GM21390 (cell line): ENCODE data around the gene KNDC1.
"Not testable (repeated sequence)": the region's sequence is repeated elsewhere in the genome, so short reads cannot be mapped to it uniquely, and the experiment has no call there.

Source experiments
- ATAC-seq: cut with Tn5 transposase; IDR thresholded peaks from one replicate; pipeline ENCODE4 v1.9.1; 2021; ENCODE audit not compliant: unreplicated experiment

KNDC1 gene

GRCh38 chr10:133218891-133219290 is 58.9 kb downstream of the KNDC1 start:
- no peak for ATAC-seq

DNA sequence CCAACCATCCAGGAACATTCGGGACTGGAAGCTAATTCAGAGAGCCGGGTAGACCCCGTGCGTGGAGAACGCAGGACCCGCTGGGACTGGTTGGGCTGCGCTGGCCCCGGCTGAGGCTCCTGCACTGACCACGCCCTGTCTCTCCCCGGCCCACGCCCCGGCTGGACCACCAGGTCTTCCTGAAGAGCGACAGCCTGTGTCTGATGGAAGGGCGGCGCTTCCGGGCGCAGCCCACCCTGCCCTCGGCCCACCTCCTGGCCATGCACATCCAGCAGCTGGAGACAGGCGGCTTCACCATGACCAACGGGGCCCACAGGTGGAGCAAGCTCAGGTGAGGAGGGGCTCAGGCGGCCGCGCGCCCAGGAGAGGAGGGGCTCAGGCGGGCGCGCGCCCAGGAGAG is 59.8 kb downstream of the KNDC1 start:
- ATAC-seq, result no peak

- ATAC-seq, result no peak
Observed at GRCh38 chr10:133221331-133221730, 61.3 kb downstream of the KNDC1 start.

- ATAC-seq, result not testable (repeated sequence)
Observed at GRCh38 chr10:133221756-133222155, 61.7 kb downstream of the KNDC1 start.

GRCh38 chr10:133224076-133224475 is 64.1 kb downstream of the KNDC1 start:
- ATAC-seq, result no peak

DNA sequence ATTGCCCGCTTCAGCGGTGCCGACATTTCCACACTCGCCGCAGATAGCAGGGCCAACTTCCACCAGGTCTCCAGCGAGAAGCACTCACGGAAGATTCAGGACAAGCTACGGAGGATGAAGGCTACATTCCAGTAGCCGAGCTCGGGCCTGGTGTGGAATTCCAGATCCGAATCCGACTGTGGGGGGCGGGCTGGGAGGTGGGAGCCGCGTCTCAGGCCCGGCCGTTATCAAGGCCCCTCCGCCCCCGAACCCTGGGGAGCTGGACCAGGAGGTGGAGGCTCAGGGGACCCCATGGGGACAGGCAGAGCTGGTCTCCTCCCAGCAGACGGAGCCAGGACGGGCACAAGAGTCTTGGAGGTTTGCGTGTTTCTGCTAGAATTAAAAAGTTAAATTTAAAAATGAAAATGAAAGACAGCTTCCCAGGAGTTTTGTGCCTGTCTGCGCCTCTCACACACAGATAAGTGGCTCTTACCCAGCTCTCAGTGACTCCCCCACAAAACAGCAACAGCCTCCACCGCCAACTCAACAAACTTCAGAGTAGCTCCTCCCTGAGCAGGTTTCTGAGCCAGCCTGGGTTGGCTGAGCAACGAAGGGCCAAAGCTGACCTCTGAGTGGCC is 64.8 kb downstream of the KNDC1 start:
- no peak for ATAC-seq

GRCh38 chr10:133225707-133226191 is 65.7 kb downstream of the KNDC1 start:
- ATAC-seq, result no peak

DNA sequence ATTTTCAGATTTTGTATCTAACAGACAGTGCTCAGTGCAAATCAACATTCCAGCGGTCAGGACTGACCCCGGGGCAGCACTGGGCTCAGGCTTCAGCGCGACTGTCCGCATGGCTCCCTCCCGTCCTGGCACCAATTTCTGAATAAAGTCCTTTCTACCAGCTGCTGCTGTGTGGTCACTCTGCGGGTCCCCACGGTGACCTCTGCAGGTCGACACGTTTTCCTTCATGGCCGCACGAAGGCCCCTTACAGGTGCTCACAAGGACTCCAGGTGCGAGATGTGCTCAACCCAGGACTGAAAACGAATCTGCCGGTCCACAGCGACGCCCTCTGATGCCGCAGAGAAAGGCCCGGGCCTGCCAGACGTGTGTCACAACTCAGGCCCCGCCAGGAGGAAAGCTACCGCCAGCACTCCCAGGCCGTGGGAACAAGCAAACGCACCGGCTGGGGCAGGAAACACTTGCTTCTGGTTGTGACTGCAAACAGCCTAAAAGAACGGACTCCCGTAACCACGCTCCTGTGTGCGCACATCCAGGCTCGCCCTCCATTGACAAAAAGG is 66.3 kb downstream of the KNDC1 start:
- no peak for ATAC-seq

- no peak for ATAC-seq
Observed at GRCh38 chr10:133227256-133227655, 67.2 kb downstream of the KNDC1 start.

DNA sequence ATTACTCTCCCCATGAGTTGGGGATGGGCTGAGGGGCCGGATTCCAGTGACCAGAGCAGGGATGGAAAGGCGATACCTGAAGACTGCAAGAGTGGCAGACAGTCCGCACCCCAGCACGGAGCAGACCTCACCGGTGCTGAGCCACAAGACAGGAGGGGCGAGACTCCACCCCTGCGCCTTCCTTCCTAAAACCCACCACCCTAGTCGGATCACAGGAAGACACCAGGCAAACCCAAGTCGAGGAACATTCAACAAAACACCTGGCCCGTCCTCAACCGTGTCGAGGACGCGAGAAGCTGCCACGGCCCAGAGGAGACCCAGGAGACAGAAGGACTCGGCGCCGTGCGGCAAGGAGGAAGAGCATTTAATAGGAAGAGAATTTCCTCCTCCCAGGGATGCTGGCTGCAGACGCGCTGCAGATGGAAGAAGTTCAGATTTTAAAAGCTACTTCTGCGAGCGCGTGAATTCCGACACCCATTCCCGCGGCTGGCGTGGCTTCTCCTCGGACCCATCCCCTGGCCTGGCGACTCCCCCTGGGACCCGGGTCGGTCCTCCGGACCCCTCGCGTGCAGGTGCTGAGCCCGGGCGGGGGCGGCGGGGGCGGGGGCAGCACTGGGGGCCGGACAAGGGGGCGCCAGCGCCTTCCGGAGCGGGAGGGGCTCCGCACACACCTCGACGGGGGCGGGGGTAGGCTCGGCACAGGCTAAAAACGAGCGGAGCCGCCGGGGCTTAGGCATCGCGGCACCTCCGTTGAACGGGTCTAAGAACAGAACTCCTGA is 69.4 kb downstream of the KNDC1 start:
- no peak for ATAC-seq

DNA sequence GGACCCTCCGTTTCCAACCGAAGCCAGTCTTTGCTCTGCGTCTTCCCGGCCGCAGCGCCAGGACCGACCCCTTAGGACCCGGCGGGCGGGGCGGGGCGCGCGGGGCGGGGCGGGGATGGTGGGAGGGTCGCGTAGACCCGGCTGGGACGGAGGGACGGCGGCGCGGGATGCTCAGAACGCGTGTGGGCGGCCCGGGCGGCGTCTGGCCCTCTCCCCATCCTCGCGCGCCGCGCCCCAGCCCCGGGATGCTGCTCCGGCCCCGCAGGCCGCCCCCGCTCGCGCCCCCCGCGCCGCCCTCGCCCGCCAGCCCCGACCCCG is 70.0 kb downstream of the KNDC1 start, which contains the start of gene UTF1:
Gene UTF1, plus strand, starts transcription at position 174 of the 318 bp plus-strand sequence. Its CDS starts 72 bp downstream, at position 246.
- ATAC-seq, result no peak

DNA sequence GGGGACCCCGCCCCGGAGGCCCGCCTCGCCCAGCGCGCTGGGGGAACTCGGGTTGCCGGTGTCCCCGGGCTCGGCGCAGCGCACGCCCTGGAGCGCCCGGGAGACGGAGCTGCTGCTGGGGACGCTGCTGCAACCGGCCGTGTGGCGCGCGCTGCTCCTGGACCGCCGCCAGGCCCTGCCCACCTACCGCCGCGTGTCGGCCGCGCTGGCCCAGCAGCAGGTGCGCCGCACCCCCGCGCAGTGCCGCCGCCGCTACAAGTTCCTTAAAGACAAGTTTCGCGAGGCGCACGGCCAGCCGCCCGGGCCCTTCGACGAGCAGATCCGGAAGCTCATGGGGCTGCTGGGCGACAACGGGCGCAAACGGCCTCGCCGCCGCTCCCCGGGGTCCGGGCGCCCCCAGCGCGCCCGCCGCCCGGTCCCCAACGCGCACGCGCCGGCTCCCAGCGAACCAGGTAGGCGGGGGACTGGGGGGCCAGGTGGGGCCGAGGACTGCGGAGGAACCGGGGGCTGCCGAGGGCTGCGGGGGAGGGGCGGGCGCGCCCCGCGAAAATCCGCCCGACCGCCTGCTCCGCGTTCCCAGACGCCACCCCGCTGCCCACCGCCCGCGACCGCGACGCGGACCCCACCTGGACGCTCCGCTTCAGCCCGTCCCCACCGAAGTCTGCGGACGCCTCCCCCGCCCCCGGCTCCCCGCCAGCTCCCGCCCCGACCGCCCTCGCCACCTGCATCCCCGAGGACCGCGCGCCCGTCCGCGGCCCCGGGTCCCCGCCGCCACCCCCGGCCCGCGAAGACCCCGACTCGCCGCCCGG is 70.6 kb downstream of the KNDC1 start:
- no peak for ATAC-seq

DNA sequence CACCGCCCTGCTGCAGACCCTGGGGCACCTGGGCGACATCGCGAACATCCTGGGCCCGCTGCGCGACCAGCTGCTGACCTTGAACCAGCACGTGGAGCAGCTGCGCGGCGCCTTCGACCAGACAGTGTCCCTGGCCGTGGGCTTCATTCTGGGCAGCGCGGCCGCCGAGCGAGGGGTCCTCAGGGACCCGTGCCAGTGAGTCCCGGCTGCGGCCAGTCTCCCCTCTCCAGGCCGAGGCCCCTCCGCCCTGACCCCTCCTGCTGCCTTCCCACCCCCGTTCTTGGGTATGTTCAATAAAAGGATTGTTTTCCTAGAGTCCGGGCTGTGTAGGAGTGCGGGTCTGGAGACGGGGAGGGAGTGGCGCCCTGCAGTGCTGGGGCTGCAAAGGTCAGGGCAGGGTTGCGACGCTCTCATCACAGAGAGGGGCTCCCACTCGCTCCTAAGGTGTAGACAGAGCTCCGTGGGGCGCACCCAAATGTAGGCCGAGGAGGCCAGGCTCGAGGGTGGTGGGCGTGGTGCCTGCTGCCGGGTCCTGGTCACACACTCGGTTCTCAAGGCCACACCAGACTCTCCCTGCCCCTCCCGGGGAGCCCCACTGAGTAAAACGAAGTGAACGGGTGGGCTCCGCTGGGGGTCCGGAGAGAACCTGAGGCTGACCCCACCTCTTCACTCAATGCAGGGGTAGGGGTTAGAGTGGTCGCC is 71.4 kb downstream of the KNDC1 start:
- no peak for ATAC-seq

DNA sequence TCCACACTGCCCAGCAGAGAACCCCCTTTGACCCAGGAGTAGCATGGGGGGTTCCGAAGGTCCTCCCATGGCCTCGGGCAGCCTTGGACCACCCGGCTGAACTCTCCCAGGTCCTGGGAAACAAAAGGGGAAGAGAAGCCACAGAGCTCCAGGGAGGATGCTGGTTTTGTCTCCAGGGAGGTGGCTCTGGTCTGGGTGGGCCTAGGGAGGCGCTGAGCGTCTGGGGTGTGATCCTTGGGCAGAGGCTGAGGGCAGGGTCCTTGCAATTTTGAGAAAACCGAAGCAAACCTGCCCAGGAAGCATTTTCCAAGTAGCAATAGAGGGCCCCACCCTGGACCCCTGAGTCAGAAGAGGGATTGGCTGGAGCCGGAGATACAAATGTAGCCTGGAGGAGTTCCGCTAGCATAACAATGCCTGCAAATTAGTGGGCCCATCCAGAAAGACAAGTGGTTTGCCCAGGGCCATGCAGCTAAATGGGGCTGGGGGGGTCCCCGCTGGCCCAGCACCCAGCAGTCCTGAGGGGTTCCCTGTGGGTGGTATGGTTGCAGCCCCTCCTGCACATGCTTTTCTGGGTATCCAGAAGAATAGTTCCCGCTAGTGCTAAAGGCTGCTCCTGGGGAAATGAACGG is 72.0 kb downstream of the KNDC1 start:
- ATAC-seq, result no peak

DNA sequence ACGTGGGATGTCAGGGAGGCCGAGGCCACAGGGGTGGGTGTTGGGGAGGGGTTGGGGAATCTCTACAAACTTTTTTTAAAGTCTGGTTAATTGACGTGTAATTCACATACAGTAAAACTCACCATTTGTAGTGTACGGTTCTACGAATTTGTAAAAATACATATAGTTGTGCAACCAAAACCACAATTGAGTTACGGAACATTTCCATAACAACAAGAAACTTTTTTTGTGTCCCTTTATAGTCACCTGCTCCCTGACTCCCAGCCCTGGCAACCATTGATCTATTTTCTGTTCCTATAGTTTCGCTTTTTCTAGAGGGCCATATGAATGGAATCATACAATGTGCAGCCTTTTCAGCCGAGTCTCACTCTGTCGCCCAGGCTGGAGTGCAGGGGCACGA is 74.8 kb downstream of the KNDC1 start:
- not testable (repeated sequence) for ATAC-seq

GRCh38 chr10:133235265-133235855 is 75.3 kb downstream of the KNDC1 start:
- ATAC-seq, result no peak

- no peak for ATAC-seq
Observed at GRCh38 chr10:133235932-133236331, 75.9 kb downstream of the KNDC1 start.

GRCh38 chr10:133236401-133237240 is 76.6 kb downstream of the KNDC1 start:
- ATAC-seq, result no peak

DNA sequence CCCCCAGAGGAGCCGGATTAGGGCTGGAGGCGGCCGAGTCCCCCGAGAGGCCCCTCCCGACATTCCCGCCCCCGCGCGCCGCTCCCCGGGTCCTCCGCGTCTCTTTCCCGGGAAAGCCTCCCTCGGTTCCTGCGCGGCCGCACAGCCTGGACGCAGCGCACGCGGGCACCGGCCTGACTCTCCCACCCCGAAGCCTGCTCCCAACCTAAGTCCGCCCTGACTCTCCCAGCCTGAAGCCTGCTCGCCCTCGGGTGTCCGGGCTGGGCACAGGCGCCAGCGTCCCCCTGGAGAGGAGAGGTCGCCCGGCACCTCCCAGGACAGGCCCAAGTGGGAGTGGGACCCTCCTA is 77.2 kb downstream of the KNDC1 start:
- ATAC-seq, result no peak
